ENCODE results near the gene KRT8.
"Not testable (repeated sequence)": the region's sequence is repeated elsewhere in the genome, so short reads cannot be mapped to it uniquely, and the experiment has no call there.

Gene KRT8

GRCh38 chr12:52901715-52902541 is 2.9 kb downstream of the KRT8 start:
- no peak for DNase-seq

- DNase-seq: no peak
Observed at GRCh38 chr12:52900896-52901714, 3.8 kb downstream of the KRT8 start.

GRCh38 chr12:52900166-52900895 is 4.5 kb downstream of the KRT8 start:
- no peak for DNase-seq

- DNase-seq: no peak
Observed at GRCh38 chr12:52899338-52900035, 5.4 kb downstream of the KRT8 start.

GRCh38 chr12:52896190-52897100 is 8.4 kb downstream of the KRT8 start:
- DNase-seq: no peak

GRCh38 chr12:52895726-52896189 is 9.1 kb downstream of the KRT8 start:
- no peak for DNase-seq

- DNase-seq: no peak
Observed at GRCh38 chr12:52892974-52893373, 11.9 kb downstream of the KRT8 start.

GRCh38 chr12:52892207-52892852 is 12.5 kb downstream of the KRT8 start:
- DNase-seq: no peak

GRCh38 chr12:52891044-52891443 is 13.8 kb downstream of the KRT8 start:
- DNase-seq: no peak

- no peak for DNase-seq
Observed at GRCh38 chr12:52890417-52890816, 14.5 kb downstream of the KRT8 start.

- peak; percentile 69 for DNase-seq
Observed at GRCh38 chr12:52884526-52885293, 20.2 kb downstream of the KRT8 start.

GRCh38 chr12:52880499-52880898 is 24.4 kb downstream of the KRT8 start:
- not testable (repeated sequence) for DNase-seq

- DNase-seq: peak; percentile 64
Observed at GRCh38 chr12:52879394-52880351, 25.2 kb downstream of the KRT8 start.

- no peak for DNase-seq
Observed at GRCh38 chr12:52878507-52879393, 26.1 kb downstream of the KRT8 start.

- no peak for DNase-seq
Observed at GRCh38 chr12:52877242-52877641, 27.6 kb downstream of the KRT8 start.

- DNase-seq: no peak
Observed at GRCh38 chr12:52876372-52876771, 28.5 kb downstream of the KRT8 start.

- no peak for DNase-seq
Observed at GRCh38 chr12:52874573-52875435, 30.1 kb downstream of the KRT8 start.

Data from CD4-positive, alpha-beta T cell treated with Interleukin-15 for 1 hour (primary cell).